HepG2 (cell line): ENCODE data around the gene SDR42E2. TPM values are rescaled to one million over a fixed set of nuclear protein-coding genes. Genes with fewer than 3 reads are reported as not detected.

Experiments used
- CBX1 ChIP-seq: IDR thresholded peaks from one replicate; pipeline ENCODE4 v1.6.1; 2016; ENCODE audit warnings: antibody characterized with exemption, low read depth
- CCAR2 ChIP-seq: fragments of 200-400 bp; formaldehyde crosslinking; optimal IDR thresholded peaks from 2 replicates; pipeline ENCODE3; 2018; ENCODE audit warnings: low read depth, mild to moderate bottlenecking, low read length, moderate library complexity
- GTF2F1 ChIP-seq: fragments of 150-350 bp; IDR thresholded peaks from 2 replicates; pipeline ENCODE4 v1.6.1; 2014; ENCODE audit warnings: low read length
- HOXA3 ChIP-seq: sonication (generic); formaldehyde crosslinking; IDR thresholded peaks from 2 replicates; pipeline ENCODE4 v1.5.0; 2020; ENCODE audit warnings: missing genetic modification reagents
- KMT2B ChIP-seq: IDR thresholded peaks from 2 replicates; pipeline ENCODE4 v1.6.1; 2016; ENCODE audit warnings: missing genetic modification reagents, missing compliant biosample characterization
- MYNN ChIP-seq: sonication (generic); formaldehyde crosslinking; IDR thresholded peaks from 2 replicates; pipeline ENCODE4 v1.4.0; 2020; ENCODE audit warnings: mild to moderate bottlenecking, low read depth, missing genetic modification reagents
- NONO ChIP-seq, 2 experiments: fragments of 450-650 bp in 1 of 2; sonication (generic) in 1 of 2; formaldehyde crosslinking in 1 of 2; IDR thresholded peaks in 1 of 2; conservative IDR thresholded peaks in 1 of 2; 2 replicates each; pipeline versions ENCODE4 v1.6.1 to v1.8.0; 2017 to 2022; ENCODE audit warnings: mild to moderate bottlenecking in 1 of 2, missing genetic modification reagents in 1 of 2, moderate library complexity in 1 of 2
- RORA ChIP-seq: sonication (generic); formaldehyde crosslinking; IDR thresholded peaks from 2 replicates; pipeline ENCODE4 v1.5.0; 2020; ENCODE audit warnings: mild to moderate bottlenecking, missing genetic modification reagents, moderate library complexity
- TFAP4 ChIP-seq: sonication (generic); IDR thresholded peaks from 2 replicates; pipeline ENCODE4 v1.6.1; 2016; ENCODE audit warnings: low read depth, borderline replicate concordance
- TFDP2 ChIP-seq: sonication (generic); formaldehyde crosslinking; IDR thresholded peaks from 2 replicates; pipeline ENCODE4 v1.4.0; 2020; ENCODE audit warnings: missing genetic modification reagents
- TOPORS ChIP-seq: sonication (generic); formaldehyde crosslinking; IDR thresholded peaks from 2 replicates; pipeline ENCODE4 v1.8.0; 2023; ENCODE audit warnings: mild to moderate bottlenecking, missing genetic modification reagents
- ZBTB4 ChIP-seq: sonication (generic); formaldehyde crosslinking; IDR thresholded peaks from 2 replicates; pipeline ENCODE4 v1.4.0; 2020; ENCODE audit warnings: missing genetic modification reagents, mild to moderate bottlenecking, borderline replicate concordance
- ZFP37 ChIP-seq: sonication (generic); formaldehyde crosslinking; IDR thresholded peaks from 2 replicates; pipeline ENCODE4 v1.4.0; 2020; ENCODE audit warnings: missing genetic modification reagents, borderline replicate concordance
- ZMAT3 ChIP-seq: sonication (generic); formaldehyde crosslinking; conservative IDR thresholded peaks from 2 replicates; pipeline ENCODE4 v1.7.0; 2021; ENCODE audit warnings: missing genetic modification reagents
- ZNF839 ChIP-seq: sonication (generic); formaldehyde crosslinking; IDR thresholded peaks from 2 replicates; pipeline ENCODE4 v1.4.0; 2020; ENCODE audit warnings: missing genetic modification reagents, mild to moderate bottlenecking, borderline replicate concordance
- ZSCAN9 ChIP-seq: IDR thresholded peaks from 2 replicates; pipeline ENCODE4 v1.6.1; 2016; ENCODE audit warnings: borderline replicate concordance
- polyA plus RNA-seq, 8 experiments: library from polyadenylated mRNA; depleted of rRNA in 3 of 8; stranded (reverse) in 7 of 8; unstranded in 1 of 8; fragments of >200 nt; fragmentation: Illumina TruSeq in 4 of 8; extraction: Trizol in 4 of 8; gene quantifications; 2 replicates each; pipeline versions ENCODE4 v1.2.1 to v1.2.3, GENCODE V29; 2011 to 2016; ENCODE audit warnings: low read depth in 4 of 8, missing spikeins in 1 of 8, mixed read lengths in 1 of 8; ENCODE audit not compliant: insufficient read depth in 1 of 8
- total RNA-seq, 5 experiments: library from RNA; depleted of rRNA; stranded (reverse); fragments of >200 nt; fragmentation: Illumina TruSeq; extraction: Trizol; gene quantifications; 2 replicates each; pipeline ENCODE4 v1.2.3, GENCODE V29; 2016; ENCODE audit warnings: low read depth in 1 of 5
- TF ChIP-seq, protein P1 (sequence below): sonication (generic); formaldehyde crosslinking; IDR thresholded peaks from 2 replicates; pipeline ENCODE4 v1.8.0; 2022; ENCODE audit warnings: mild to moderate bottlenecking, missing genetic modification reagents, borderline replicate concordance
- TF ChIP-seq, protein P2 (sequence below): sonication (generic); formaldehyde crosslinking; IDR thresholded peaks from 2 replicates; pipeline ENCODE4 v1.4.0; 2020; ENCODE audit warnings: mild to moderate bottlenecking, missing genetic modification reagents
- TF ChIP-seq, protein P3 (sequence below): sonication (generic); formaldehyde crosslinking; IDR thresholded peaks from 2 replicates; pipeline ENCODE4 v1.5.1; 2020; ENCODE audit warnings: missing genetic modification reagents, mild to moderate bottlenecking, borderline replicate concordance

The SDR42E2 gene
- total and polyA plus RNA-seq, 2 of the 13 experiments (the other 11 are each of a cell fraction or from before 2014, with no cell fraction given) = 0.05 to 0.11 TPM

GRCh38 chr16:22217890-22218730 is 55.8 kb downstream of the SDR42E2 start (continued):
- TF ChIP-seq NONO (IDR thresholded peaks at IDR 0.05) (no peak), NONO (CRISPR knock-in tag; conservative IDR thresholded peaks at IDR 0.05) (no peak), TFAP4 (no peak), ZMAT3 (CRISPR knock-in tag) (no peak), ZSCAN9 (no peak), CCAR2 (no peak), TFDP2 (CRISPR knock-in tag) (no peak), RORA (no peak), TOPORS (no peak), GTF2F1 (no peak), CBX1 (no peak), HOXA3 (CRISPR knock-in tag) (no peak), ZBTB4 (no peak; the same call in 1 of the 2 replicates), ZFP37 (CRISPR knock-in tag) (no peak), KMT2B (CRISPR knock-in tag) (no peak), ZNF839 (CRISPR knock-in tag) (no peak), MYNN (CRISPR knock-in tag) (no peak)
- TF ChIP-seq, protein P1, sequence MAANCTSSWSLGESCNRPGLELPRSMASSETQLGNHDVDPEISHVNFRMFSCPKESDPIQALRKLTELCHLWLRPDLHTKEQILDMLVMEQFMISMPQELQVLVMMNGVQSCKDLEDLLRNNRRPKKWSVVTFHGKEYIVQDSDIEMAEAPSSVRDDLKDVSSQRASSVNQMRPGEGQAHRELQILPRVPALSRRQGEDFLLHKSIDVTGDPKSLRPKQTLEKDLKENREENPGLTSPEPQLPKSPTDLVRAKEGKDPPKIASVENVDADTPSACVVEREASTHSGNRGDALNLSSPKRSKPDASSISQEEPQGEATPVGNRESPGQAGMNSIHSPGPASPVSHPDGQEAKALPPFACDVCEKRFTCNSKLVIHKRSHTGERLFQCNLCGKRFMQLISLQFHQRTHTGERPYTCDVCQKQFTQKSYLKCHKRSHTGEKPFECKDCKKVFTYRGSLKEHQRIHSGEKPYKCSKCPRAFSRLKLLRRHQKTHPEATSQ (CRISPR knock-in tag) = no peak
- TF ChIP-seq, protein P2, sequence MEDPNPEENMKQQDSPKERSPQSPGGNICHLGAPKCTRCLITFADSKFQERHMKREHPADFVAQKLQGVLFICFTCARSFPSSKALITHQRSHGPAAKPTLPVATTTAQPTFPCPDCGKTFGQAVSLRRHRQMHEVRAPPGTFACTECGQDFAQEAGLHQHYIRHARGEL (CRISPR knock-in tag) = no peak
- TF ChIP-seq, protein P3, sequence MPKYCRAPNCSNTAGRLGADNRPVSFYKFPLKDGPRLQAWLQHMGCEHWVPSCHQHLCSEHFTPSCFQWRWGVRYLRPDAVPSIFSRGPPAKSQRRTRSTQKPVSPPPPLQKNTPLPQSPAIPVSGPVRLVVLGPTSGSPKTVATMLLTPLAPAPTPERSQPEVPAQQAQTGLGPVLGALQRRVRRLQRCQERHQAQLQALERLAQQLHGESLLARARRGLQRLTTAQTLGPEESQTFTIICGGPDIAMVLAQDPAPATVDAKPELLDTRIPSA (CRISPR knock-in tag) = no peak
